HG03280 (cell line): ENCODE results near the gene PSMD3.

Source experiments
- ATAC-seq: cut with Tn5 transposase; IDR thresholded peaks from one replicate; pipeline ENCODE4 v1.9.1; 2021; ENCODE audit warnings: mild to moderate bottlenecking, moderate library complexity; ENCODE audit not compliant: unreplicated experiment

PSMD3 gene

GRCh38 chr17:39955726-39956225, 24.8 kb upstream of the PSMD3 start:
- ATAC-seq = no peak

- ATAC-seq = no peak
Observed at GRCh38 chr17:39960524-39961041, 20.0 kb upstream of the PSMD3 start.

GRCh38 chr17:39962642-39963220, 17.9 kb upstream of the PSMD3 start, which contains the start of gene GSDMA:
Gene GSDMA, plus strand, starts transcription at chr17:39963004. Its CDS starts 2,684 bp downstream, at chr17:39965688.
- no peak for ATAC-seq

DNA sequence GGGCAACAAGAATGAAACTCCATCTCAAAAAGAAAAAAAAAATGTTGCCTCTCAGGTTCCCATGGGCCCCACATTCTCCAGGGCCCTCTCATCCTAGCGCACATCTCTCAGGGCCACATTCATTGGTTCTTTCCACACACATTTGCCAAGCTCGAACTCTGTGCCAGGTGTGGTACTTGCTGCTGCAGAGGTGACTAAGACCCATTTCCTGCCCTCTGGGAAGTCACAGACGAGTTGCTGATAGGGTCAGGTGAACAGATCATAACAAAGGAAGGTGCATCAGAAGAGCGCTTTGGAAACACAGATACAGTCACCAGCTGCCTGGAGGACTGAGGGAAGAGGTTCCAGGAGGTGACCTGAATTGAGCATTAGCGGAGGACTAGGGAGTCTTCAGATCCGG, 16.8 kb upstream of the PSMD3 start:
- ATAC-seq = no peak

DNA sequence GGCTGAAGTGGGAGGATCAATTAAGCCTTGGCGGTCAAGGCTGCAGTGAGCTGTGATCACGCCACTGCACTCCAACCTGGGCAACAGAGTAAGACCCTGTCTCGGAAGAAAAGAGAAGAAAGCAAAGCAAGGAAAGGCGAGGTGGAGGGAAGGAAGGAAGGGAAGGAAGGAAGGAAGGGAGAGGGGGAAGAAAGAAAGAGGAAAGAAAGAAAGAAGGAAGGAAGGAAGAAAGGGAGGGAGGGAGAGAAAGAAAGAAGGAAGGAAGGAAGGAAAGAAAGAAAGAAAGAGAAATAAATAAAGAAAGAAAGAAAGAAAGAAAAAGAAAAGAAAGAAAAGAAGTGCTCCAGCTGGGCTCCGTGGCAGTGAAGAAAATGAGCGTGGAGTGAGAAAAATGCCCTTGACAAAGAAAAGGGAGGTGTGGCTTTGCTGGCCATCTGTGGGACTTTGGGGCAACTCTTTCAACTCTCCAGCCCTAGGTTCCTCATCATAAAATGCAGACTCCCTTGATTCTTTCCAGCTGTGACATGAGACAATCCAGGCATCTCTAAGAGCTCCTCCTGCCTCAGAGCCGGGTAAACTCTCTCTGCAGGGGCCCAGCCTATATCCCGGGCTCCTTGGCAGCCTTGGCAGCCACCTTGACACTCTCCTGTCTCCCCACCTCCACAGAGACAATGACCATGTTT, 15.4 kb upstream of the PSMD3 start:
- no peak for ATAC-seq

DNA sequence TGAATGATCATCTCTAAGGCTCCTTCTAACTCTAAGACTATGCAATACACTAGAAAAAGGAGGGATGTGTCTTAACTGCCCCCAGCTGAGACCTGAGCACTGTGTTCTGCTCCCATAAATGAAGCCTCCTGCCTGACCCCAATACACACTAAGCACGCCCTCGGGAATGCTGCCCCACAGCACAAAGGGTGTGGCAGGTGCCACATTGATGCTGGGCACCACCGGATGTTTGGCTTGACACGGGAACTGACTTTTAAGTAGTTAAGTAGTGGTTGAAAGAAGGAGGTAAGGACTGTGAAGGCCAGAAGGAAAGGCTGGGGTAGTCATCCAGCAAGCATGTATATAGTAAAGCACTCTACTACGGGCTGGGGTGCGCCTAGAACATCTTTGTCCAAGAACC, 13.8 kb upstream of the PSMD3 start:
- no peak for ATAC-seq

GRCh38 chr17:39968761-39969160, 11.8 kb upstream of the PSMD3 start:
- no peak for ATAC-seq

DNA sequence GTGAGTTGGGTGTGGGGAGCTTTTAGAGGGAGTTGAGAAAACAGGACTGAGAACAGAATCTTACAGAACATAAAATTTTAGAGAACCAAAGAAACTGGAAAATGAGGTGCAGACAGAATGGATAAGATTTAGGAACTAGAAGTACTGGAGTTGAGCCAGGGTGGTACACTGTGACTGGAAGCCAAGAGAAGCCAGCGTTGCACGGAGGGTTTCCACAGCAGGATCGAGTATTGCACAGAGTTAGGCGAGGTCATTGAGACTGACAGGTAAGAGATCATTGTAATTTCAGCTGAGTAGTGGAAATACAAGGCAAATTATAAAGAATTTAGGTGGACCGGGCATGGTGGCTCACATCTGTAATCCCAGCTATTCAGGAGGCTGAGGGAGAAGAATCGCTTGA, 11.2 kb upstream of the PSMD3 start:
- no peak for ATAC-seq

DNA sequence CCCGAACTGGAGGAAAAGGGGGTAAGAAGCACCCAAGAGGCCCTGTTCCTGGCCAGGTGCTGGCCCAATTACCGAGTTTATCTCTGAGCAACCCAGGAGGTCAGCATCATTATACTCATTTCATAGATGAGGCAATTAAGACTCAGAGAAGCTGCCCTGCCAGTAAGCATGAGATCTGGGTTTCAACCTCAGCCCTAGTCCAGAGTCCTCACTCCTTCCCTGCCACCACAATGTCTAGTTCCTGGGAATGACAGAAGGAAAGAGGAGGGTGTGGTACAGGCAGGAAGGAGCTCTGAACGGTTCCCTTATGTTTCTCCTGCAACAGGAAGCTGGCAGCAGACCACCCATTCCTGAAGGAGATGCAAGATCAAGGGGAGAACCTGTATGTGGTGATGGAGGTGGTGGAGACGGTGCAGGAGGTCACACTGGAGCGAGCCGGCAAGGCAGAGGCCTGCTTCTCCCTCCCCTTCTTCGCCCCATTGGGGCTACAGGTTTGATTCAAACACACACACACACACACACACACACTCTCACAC, 10.4 kb upstream of the PSMD3 start:
- ATAC-seq = no peak

DNA sequence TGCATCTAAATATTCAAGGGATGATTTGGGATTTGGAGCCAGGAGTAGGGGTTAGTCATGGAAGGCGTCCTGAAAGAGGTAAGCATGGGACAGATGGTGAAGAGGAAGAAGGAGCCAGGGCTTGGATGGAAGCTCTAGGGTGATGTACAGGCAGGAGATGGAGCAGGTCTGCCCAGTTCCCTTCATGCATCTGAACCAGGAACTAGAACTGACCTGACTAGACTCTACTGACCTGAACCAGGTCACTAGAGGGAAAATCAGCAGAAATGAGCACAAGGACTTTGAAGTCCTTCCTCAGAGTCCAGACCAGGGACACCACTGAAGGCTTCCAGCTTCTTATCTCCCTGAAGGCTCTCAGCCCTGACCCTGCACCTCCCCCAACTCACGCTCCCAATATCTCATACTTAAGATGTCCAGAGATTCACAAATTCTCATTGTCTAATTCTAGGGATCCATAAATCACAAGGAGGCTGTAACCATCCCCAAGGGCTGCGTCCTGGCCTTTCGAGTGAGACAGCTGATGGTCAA, 9.5 kb upstream of the PSMD3 start:
- no peak for ATAC-seq

DNA sequence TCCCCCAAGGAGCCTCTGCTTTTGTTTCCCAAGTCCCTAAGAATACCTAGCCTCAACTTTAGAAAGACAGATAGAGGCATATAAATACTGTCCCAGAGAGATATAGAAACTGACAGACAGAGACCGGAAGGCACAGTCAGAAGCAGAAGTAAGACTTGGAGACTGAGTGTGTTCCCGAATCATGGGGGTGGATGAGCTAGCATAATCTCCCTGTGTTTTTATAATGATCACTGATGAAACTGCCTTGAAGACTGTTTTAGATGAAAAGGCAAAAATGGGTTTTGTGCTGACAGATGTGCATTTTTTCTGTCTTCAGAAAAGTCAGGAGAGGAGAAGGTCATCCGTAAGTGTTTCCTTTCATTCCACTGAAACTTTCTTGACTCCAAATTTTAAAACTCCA, 8.3 kb upstream of the PSMD3 start:
- no peak for ATAC-seq

GRCh38 chr17:39973496-39973895, 7.1 kb upstream of the PSMD3 start:
- ATAC-seq = no peak

GRCh38 chr17:39974433-39974832, 6.2 kb upstream of the PSMD3 start:
- ATAC-seq = no peak

DNA sequence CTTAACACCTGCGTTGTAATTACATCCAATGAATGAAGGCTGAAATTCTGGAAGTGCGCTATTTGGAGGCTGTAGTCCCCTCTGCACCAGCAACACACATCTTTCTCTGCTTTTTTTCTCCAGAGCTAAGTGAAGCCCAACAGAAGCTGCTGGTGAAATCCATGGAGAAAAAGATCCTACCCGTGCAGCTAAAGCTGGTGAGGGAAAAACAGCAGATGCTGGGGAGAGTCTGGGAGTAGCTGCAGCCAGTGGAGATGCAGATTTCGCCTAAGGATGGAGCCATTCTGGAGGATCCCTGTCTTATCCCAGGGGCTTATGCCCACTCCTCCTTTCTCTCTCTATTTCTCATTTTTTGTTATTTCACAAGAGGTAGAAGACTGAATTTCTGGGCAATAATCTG, 4.8 kb upstream of the PSMD3 start:
- ATAC-seq = no peak

GRCh38 chr17:39979016-39979670, 1.5 kb upstream of the PSMD3 start:
- no peak for ATAC-seq

DNA sequence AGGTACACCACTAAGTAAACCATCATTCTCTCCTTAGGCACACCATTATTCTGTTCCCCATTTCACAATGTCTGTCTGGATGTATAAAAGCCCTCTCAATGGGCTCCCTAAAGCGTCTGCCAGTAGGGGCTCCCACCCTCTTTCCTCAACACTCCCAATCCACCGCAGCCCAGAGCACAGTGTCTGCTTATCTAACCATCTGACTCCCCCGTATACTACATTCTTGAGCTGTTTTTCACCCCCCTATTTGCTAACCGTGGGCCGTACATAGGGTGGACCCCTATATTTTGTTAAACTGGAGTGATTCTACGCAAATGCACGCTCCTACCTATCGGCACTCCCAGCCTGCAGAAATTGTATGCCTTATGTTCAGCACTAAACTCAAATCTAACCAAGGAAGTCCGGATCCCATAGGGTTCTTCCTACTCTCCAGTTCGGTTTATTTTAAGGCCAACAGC, 685 bp upstream of the PSMD3 start:
- peak; percentile 2 for ATAC-seq

DNA sequence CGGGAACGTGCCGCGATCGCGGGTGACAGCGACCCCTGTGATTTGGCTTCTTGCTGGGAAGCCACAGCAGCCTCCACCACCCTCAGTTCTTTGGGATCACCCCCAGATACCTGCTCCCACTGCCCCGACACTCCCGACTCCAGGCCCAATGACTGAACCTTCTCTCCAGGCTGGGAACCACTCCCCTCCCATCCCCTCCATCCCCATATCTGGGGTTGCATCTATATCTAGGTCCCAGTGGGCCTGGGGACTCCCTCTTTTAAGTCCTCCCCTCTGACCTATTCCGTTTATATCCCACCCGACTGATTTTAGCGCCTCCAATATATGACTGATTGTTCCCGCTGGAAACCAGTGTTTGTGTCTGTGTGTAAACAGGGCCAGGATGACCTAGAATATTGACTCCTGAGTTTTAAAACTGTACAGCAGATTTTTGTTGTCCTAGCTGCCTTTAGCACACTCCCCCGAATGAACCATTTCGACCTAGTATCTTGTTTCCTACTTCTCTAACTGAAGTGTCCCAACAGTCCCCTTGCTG, 667 bp downstream of the PSMD3 start:
- peak; percentile 3 for ATAC-seq

DNA sequence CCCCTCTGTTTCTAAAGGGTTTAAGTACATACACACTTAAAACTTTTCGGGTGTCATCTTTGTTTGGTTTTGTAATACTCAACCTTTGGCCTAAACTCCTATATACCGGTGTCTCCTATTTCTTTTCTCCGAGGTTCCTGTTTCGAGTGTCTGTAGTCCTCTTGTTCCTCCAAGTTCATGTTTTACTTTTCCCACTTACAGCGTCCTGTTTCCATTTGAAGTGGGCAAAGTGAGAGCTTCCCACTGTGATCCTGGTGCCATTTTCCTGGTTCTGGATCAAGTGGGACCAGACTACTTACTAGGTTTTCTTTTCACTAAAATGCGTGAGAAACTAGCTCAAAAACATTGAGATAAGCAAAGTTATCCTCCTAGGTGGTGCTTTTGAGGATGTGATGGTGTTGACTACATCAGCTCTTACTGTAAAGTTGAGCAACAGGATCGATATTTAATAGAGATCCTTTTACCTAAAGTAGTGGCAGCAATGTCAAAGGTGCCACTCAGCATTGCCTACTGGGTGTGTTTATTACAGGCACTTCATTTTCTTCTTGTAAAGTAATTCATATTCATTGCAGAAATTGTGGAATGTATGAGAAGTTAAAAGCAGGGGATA, 1.3 kb downstream of the PSMD3 start:
- ATAC-seq = no peak

DNA sequence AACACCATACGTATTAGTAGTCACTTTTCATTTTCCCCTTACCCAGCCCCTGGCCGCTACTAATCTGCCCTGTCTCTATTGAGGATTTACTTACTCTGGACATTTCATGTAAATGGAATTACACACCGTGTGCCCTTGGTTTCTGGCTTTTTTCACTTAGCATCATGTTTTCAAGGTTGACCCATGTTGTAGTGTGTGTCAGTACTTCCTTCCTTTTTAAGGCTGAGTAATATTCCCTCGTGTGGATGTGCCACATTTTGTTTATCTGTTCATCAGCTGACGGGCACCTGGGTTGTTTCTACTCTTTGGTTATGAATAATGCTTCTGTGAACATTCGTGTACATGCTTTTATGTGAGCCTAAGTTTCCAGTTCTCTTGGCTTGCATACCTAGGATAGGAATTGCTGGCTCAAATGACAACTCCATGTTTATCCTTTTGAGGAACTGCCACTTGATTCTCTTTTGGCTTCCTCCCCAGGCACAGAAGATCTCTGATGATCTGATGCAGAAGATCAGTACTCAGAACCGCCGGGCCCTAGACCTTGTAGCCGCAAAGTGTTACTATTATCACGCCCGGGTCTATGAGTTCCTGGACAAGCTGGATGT, 7.7 kb downstream of the PSMD3 start:
- no peak for ATAC-seq

DNA sequence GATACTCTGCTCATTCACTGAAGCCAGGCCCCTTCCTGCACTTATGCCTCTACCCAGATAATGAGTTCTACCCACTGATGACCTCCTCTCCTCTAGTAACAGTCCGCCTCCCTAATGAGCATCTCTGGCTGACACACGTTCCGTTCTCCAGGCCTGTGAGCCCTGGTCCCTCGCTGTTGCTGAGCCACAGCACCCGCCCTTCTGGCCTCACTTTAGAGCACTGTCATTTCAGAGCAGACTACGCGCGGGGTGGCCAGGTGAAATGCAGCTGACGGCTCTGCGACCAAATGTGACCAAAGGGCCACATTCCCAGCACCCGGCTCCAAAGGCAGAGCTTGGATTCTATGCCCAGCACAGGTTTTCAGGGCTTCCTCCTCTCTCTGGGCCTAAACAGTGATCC, 13.8 kb downstream of the PSMD3 start:
- no peak for ATAC-seq
